Ectodermal cell (in vitro differentiated cells): Measurements from ENCODE around the gene MAGIX.

Experiments
- H3K27ac ChIP-seq: 2 replicates; pipeline ENCODE4 v1.7.0; 2013; ENCODE audit warnings: mild to moderate bottlenecking, low read depth, low read length; ENCODE audit not compliant: insufficient read depth, poor library complexity, severe bottlenecking
- H3K27me3 ChIP-seq: 2 replicates; pipeline ENCODE4 v1.7.0; 2013; ENCODE audit warnings: mild to moderate bottlenecking, low read length; ENCODE audit not compliant: insufficient read depth, control insufficient read depth, poor library complexity, severe bottlenecking
- H3K36me3 ChIP-seq: one replicate; pipeline ENCODE4 v1.7.0; 2013; ENCODE audit warnings: low read length; ENCODE audit not compliant: control insufficient read depth, insufficient read depth
- H3K4me1 ChIP-seq: one replicate; pipeline ENCODE4 v1.7.0; 2013; ENCODE audit warnings: low read length; ENCODE audit not compliant: control insufficient read depth, insufficient read depth
- H3K4me3 ChIP-seq: 2 replicates; pipeline ENCODE4 v1.7.0; 2013; ENCODE audit warnings: low read depth, low read length, control low read depth; ENCODE audit not compliant: insufficient read depth
- H3K9me3 ChIP-seq: 2 replicates; pipeline ENCODE4 v1.7.0; 2013; ENCODE audit warnings: mild to moderate bottlenecking, low read length, moderate library complexity; ENCODE audit not compliant: control insufficient read depth
- WGBS, 2 experiments: methylation state at CpG; one replicate each; pipeline ENCODE4 v1.1.7; 2013; ENCODE audit warnings: missing lambda C conversion rate in 2 of 2; 5-methylcytosine and 5-hydroxymethylcytosine counted together

The MAGIX gene

GRCh38 chrX:49157194-49157593 is 5.4 kb upstream of the MAGIX start:
- no peak overlapping the region for H3K27ac ChIP-seq
- H3K4me1 ChIP-seq, result no peaks in the 10 kb centered on the region
- WGBS, 2 experiments, result 83 to 85% methylated on average over 23 to 24 of the region's 25 CpGs
- H3K4me3 ChIP-seq, result no peak overlapping the region
- no peaks in the 10 kb centered on the region for H3K36me3 ChIP-seq
- H3K9me3 ChIP-seq, result no peaks in the 10 kb centered on the region
- peaks cover 2% of the 10 kb centered on the region for H3K27me3 ChIP-seq

GRCh38 chrX:49160908-49161307 is 1.6 kb upstream of the MAGIX start:
- Histone ChIP-seq H3K36me3 (no peaks in the 10 kb centered on the region), H3K27ac (no peak overlapping the region), H3K4me1 (no peaks in the 10 kb centered on the region), H3K4me3 (no peak overlapping the region), H3K9me3 (no peaks in the 10 kb centered on the region), H3K27me3 (peaks cover 30% of the 10 kb centered on the region)
- WGBS, 2 experiments, result 100% methylated on average over 1 of the region's 2 CpGs; no CpG with 5 or more reads in 1 of the 2 experiments

- WGBS, 2 experiments, result 85 to 91% methylated on average over 4 to 5 of the region's 5 CpGs
- no peak overlapping the region for H3K27ac ChIP-seq
These were observed 926 bp upstream of the MAGIX start for GRCh38 chrX:49161632-49162031.

GRCh38 chrX:49163555-49164419 is 1.2 kb downstream of the MAGIX start:
- Histone ChIP-seq H3K27me3 (peaks cover 50% of the 10 kb centered on the region), H3K27ac (peak overlapping the region; percentile 81), H3K36me3 (no peaks in the 10 kb centered on the region), H3K4me1 (no peaks in the 10 kb centered on the region), H3K4me3 (peak overlapping the region; percentile 13), H3K9me3 (no peaks in the 10 kb centered on the region)
- 4% methylated on average over 69 of the region's 69 CpGs for WGBS, 2 experiments

More at GRCh38 chrX:49161632-49162031, 926 bp upstream of the MAGIX start:
- Histone ChIP-seq H3K4me3 (no peak overlapping the region), H3K9me3 (no peaks in the 10 kb centered on the region), H3K4me1 (no peaks in the 10 kb centered on the region), H3K36me3 (no peaks in the 10 kb centered on the region), H3K27me3 (peaks cover 37% of the 10 kb centered on the region)

- no peaks in the 10 kb centered on the region for H3K9me3 ChIP-seq
- no peaks in the 10 kb centered on the region for H3K36me3 ChIP-seq
- WGBS, 2 experiments, result 94 to 95% methylated on average over 31 of the region's 31 CpGs
- H3K4me3 ChIP-seq, result no peak overlapping the region
- H3K27me3 ChIP-seq, result peaks cover 51% of the 10 kb centered on the region
- H3K27ac ChIP-seq, result no peak overlapping the region
- no peaks in the 10 kb centered on the region for H3K4me1 ChIP-seq
These were observed 2.2 kb downstream of the MAGIX start for GRCh38 chrX:49164589-49165360.

GRCh38 chrX:49165901-49166881 is 3.6 kb downstream of the MAGIX start:
- 8 to 9% methylated on average over 61 of the region's 61 CpGs for WGBS, 2 experiments
- Histone ChIP-seq H3K4me3 (peak overlapping the region; percentile 7), H3K9me3 (no peaks in the 10 kb centered on the region), H3K36me3 (no peaks in the 10 kb centered on the region), H3K4me1 (no peaks in the 10 kb centered on the region), H3K27me3 (peaks cover 64% of the 10 kb centered on the region), H3K27ac (no peak overlapping the region)

- WGBS, 2 experiments, result 12% methylated on average over 33 to 35 of the region's 35 CpGs
- Histone ChIP-seq H3K4me3 (peak overlapping the region; percentile 7), H3K9me3 (no peaks in the 10 kb centered on the region), H3K27me3 (peaks cover 72% of the 10 kb centered on the region), H3K36me3 (no peaks in the 10 kb centered on the region), H3K27ac (no peak overlapping the region), H3K4me1 (no peaks in the 10 kb centered on the region)
These were observed 4.6 kb downstream of the MAGIX start for GRCh38 chrX:49166914-49167739.

GRCh38 chrX:49167740-49168108 is 5.2 kb downstream of the MAGIX start:
- peaks cover 72% of the 10 kb centered on the region for H3K27me3 ChIP-seq
- 57 to 87% methylated on average over 2 to 3 of the region's 3 CpGs for WGBS, 2 experiments
- H3K9me3 ChIP-seq, result no peaks in the 10 kb centered on the region
- no peak overlapping the region for H3K4me3 ChIP-seq
- H3K27ac ChIP-seq, result no peak overlapping the region
- H3K4me1 ChIP-seq, result no peaks in the 10 kb centered on the region
- no peaks in the 10 kb centered on the region for H3K36me3 ChIP-seq

- Histone ChIP-seq H3K4me1 (no peaks in the 10 kb centered on the region), H3K27ac (no peak within 1 kb of the TSS), H3K27me3 (peaks cover 48% of the 10 kb centered on the region), H3K9me3 (no peaks in the 10 kb centered on the region), H3K36me3 (no peaks in the 10 kb centered on the region), H3K4me3 (peak within 1 kb of the TSS; percentile 22)
- WGBS, 2 experiments, result 2 to 3% methylated on average over 46 of the region's 46 CpGs
These were observed 9.3 kb downstream of the MAGIX start, which contains the start of gene PLP2 for GRCh38 chrX:49171752-49172279. TSS of gene PLP2 (plus strand) at chrX:49171898. CDS start at chrX:49172001, 103 bp downstream.
